ENCODE data around the gene AAMP.

AAMP gene

GRCh38 chr2:218218268-218219185 lies 51.4 kb downstream of the AAMP start:
- DNase-seq = no peak

GRCh38 chr2:218217360-218218267 lies 52.3 kb downstream of the AAMP start:
- peak; percentile 40 for DNase-seq

- DNase-seq = peak; percentile 97
Measured at GRCh38 chr2:218216674-218217359, 53.1 kb downstream of the AAMP start, which contains the start of gene ARPC2. ARPC2 (plus strand) TSS chr2:218217189; CDS start chr2:218217471, 282 bp downstream.

GRCh38 chr2:218216336-218216673 lies 53.6 kb downstream of the AAMP start:
- no peak for DNase-seq
